IMR-90 (cell line): ENCODE measurements around the gene CALN1.

Source experiments
- CEBPB ChIP-seq: IDR thresholded peaks from 2 replicates; pipeline ENCODE4 v1.6.1; 2012; ENCODE audit warnings: low read depth, low read length, improper control_type of control experiment
- CHD1 ChIP-seq: IDR thresholded peaks from 2 replicates; pipeline ENCODE4 v1.6.1; 2012; ENCODE audit warnings: low read depth, low read length, improper control_type of control experiment
- CTCF ChIP-seq: conservative IDR thresholded peaks from 2 replicates; pipeline ENCODE4 v1.5.1; 2012; ENCODE audit warnings: mild to moderate bottlenecking, low read depth, low read length, improper control_type of control experiment
- MAFK ChIP-seq: IDR thresholded peaks from 2 replicates; pipeline ENCODE4 v1.6.1; 2012; ENCODE audit warnings: low read depth, low read length, improper control_type of control experiment
- MAZ ChIP-seq: IDR thresholded peaks from 2 replicates; pipeline ENCODE4 v1.6.1; 2012; ENCODE audit warnings: low read depth, mild to moderate bottlenecking, low read length, improper control_type of control experiment, moderate library complexity, borderline replicate concordance
- POLR2A ChIP-seq: IDR thresholded peaks from 2 replicates; pipeline ENCODE4 v1.6.1; 2012; ENCODE audit warnings: mild to moderate bottlenecking, low read depth, low read length
- RAD21 ChIP-seq: IDR thresholded peaks from 2 replicates; pipeline ENCODE4 v1.6.1; 2012; ENCODE audit warnings: low read length, improper control_type of control experiment
- RCOR1 ChIP-seq: IDR thresholded peaks from 2 replicates; pipeline ENCODE4 v1.6.1; 2012; ENCODE audit warnings: mild to moderate bottlenecking, low read length, improper control_type of control experiment; ENCODE audit not compliant: insufficient replicate concordance
- RFX5 ChIP-seq: IDR thresholded peaks from 2 replicates; pipeline ENCODE4 v1.8.0; 2012; ENCODE audit warnings: low read depth, mild to moderate bottlenecking, low read length, moderate library complexity
- SMC3 ChIP-seq: fragments of 150-350 bp; IDR thresholded peaks from 2 replicates; pipeline ENCODE4 v1.6.1; 2016; ENCODE audit warnings: low read depth, mild to moderate bottlenecking, antibody characterized with exemption, low read length, moderate library complexity
- USF2 ChIP-seq: fragments of 150-350 bp; IDR thresholded peaks from 2 replicates; pipeline ENCODE4 v1.6.1; 2017; ENCODE audit warnings: mild to moderate bottlenecking, antibody characterized with exemption, low read length, low read depth

- TF ChIP-seq CTCF: no peak
- TF ChIP-seq RAD21: no peak
- no peak for TF ChIP-seq USF2
- TF ChIP-seq POLR2A: no peak
- no peak for TF ChIP-seq CEBPB
- no peak for TF ChIP-seq MAFK
- no peak for TF ChIP-seq CHD1
- TF ChIP-seq SMC3: no peak
- TF ChIP-seq MAZ: no peak
- TF ChIP-seq RCOR1: no peak
- no peak for TF ChIP-seq RFX5
Observed at GRCh38 chr7:71753956-71754664, 658.0 kb downstream of the CALN1 start.
